PC-3 (cell line): ENCODE data around the gene ZBTB7C. TPM values are rescaled to one million over a fixed set of nuclear protein-coding genes. Genes with fewer than 3 reads are reported as not detected.

Source experiments
- ATAC-seq: fragments of 200-7000 bp; cut with Tn5 transposase; 2 replicates; pipeline ENCODE4 v1.9.1; 2020; ENCODE audit warnings: mild to moderate bottlenecking, moderate library complexity
- BruUV-seq: library from RNA; stranded (reverse); fragments of 400-500 nt; replicated peaks from 2 replicates; lab custom pipeline; 2021; lab: Mats Ljungman, UMichigan
- CTCF ChIA-PET: fragments of 300-600 bp; sonication (Branson Sonifier 250); formaldehyde crosslinking; loops from one replicate; lab custom pipeline; 2022; ENCODE audit warnings: antibody characterized with exemption; lab: Charles Lee
- POLR2A ChIA-PET: fragments of 300-600 bp; sonication (Branson Sonifier 250); formaldehyde crosslinking; loops from one replicate; lab custom pipeline; 2022; ENCODE audit warnings: antibody characterized with exemption; ENCODE audit not compliant: unreplicated experiment; lab: Charles Lee
- DNase-seq: peaks from one replicate; pipeline ENCODE4 v3.0.0-alpha.2; 2015
- H2AFZ ChIP-seq: fragments of 300-600 bp; sonication (generic); 2 replicates; pipeline ENCODE4 v1.6.0; 2016; ENCODE audit warnings: antibody characterized with exemption, low read length
- H3F3A ChIP-seq: fragments of 300-600 bp; sonication (generic); one replicate; pipeline ENCODE4 v1.6.0; 2017; ENCODE audit warnings: antibody characterized with exemption, low read length, control low read depth, mild to moderate bottlenecking; ENCODE audit not compliant: unreplicated experiment
- H3K27ac ChIP-seq: fragments of 300-600 bp; sonication (generic); 2 replicates; pipeline ENCODE4 v1.5.1; 2016; ENCODE audit warnings: mild to moderate bottlenecking, low read length
- H3K27me3 ChIP-seq: fragments of 300-600 bp; sonication (generic); 2 replicates; pipeline ENCODE4 v1.6.1; 2016; ENCODE audit warnings: low read length, mixed read lengths
- H3K36me3 ChIP-seq: fragments of 300-600 bp; sonication (generic); 2 replicates; pipeline ENCODE4 v1.6.1; 2016; ENCODE audit warnings: low read depth, mixed run types, low read length, mixed read lengths
- H3K4me1 ChIP-seq: fragments of 300-600 bp; sonication (generic); 2 replicates; pipeline ENCODE4 v1.5.1; 2016; ENCODE audit warnings: low read length; ENCODE audit not compliant: insufficient read depth
- H3K4me2 ChIP-seq: fragments of 300-600 bp; sonication (generic); 2 replicates; pipeline ENCODE4 v1.6.0; 2016; ENCODE audit warnings: low read length
- H3K4me3 ChIP-seq: fragments of 300-600 bp; sonication (generic); 2 replicates; pipeline ENCODE4 v1.5.1; 2016; ENCODE audit warnings: mild to moderate bottlenecking, low read length, mixed read lengths
- H3K79me2 ChIP-seq: fragments of 300-600 bp; sonication (generic); 2 replicates; pipeline ENCODE4 v1.6.1; 2017; ENCODE audit warnings: low read length, mixed read lengths
- H3K9ac ChIP-seq: fragments of 300-600 bp; sonication (generic); 2 replicates; pipeline ENCODE4 v1.6.0; 2016; ENCODE audit warnings: mild to moderate bottlenecking, low read length
- H3K9me2 ChIP-seq: fragments of 300-600 bp; sonication (generic); replicated peaks from 2 replicates; pipeline ENCODE4 v1.6.1; 2016; ENCODE audit warnings: mixed run types, low read length, mixed read lengths
- H3K9me3 ChIP-seq: fragments of 300-600 bp; sonication (generic); 2 replicates; pipeline ENCODE4 v1.6.1; 2016; ENCODE audit warnings: low read length, mixed read lengths
- H4K20me1 ChIP-seq: fragments of 300-600 bp; sonication (generic); 2 replicates; pipeline ENCODE4 v1.6.1; 2016; ENCODE audit warnings: low read length, mixed read lengths
- CTCF ChIP-seq: fragments of 300-600 bp; sonication (generic); conservative IDR thresholded peaks from 2 replicates; pipeline ENCODE4 v1.5.1; 2017; ENCODE audit warnings: antibody characterized with exemption, low read depth, mild to moderate bottlenecking, low read length
- EZH2 ChIP-seq: fragments of 300-600 bp; sonication (generic); IDR thresholded peaks from one replicate; pipeline ENCODE4 v1.6.1; 2017; ENCODE audit warnings: antibody characterized with exemption, mild to moderate bottlenecking, low read length; ENCODE audit not compliant: unreplicated experiment
- EZH2phosphoT487 ChIP-seq: fragments of 300-600 bp; sonication (generic); IDR thresholded peaks from 2 replicates; pipeline ENCODE4 v1.6.1; 2018; ENCODE audit warnings: mild to moderate bottlenecking, antibody characterized with exemption, low read length, borderline replicate concordance
- intact Hi-C: fragments of 100-400 bp; cut with micrococcal nuclease; formaldehyde crosslinking; loops from 2 replicates; pipeline ENCODE4 v1.9.0; 2023
- total RNA-seq: library from RNA; depleted of rRNA; stranded (reverse); fragments of >200 nt; gene quantifications from 2 replicates; pipeline ENCODE4 v1.2.3, GENCODE V29; 2014

Gene ZBTB7C
- total RNA-seq, 1 experiment from 2014 or later, result 1.3 TPM

GRCh38 chr18:48337053-48337452 lies 72.1 kb downstream of the ZBTB7C start:
- Histone ChIP-seq H3K4me3 (no peak overlapping the region), H3K9ac (no peak overlapping the region), H3K9me2 (no peaks in the 10 kb centered on the region), H2AFZ (no peak overlapping the region), H3K4me2 (no peak overlapping the region), H3F3A (no peaks in the 10 kb centered on the region), H3K36me3 (no peaks in the 10 kb centered on the region), H4K20me1 (no peaks in the 10 kb centered on the region), H3K27me3 (no peaks in the 10 kb centered on the region), H3K27ac (no peak overlapping the region), H3K4me1 (no peaks in the 10 kb centered on the region), H3K79me2 (no peaks in the 10 kb centered on the region), H3K9me3 (no peaks in the 10 kb centered on the region)
- no peak for TF ChIP-seq EZH2phosphoT487
- DNase-seq (no peak), ATAC-seq (no peak)
- intact Hi-C loops, result no loop called here
- BruUV-seq, result no TSS peak
- POLR2A ChIA-PET, result no interaction called here
- CTCF ChIA-PET, result no interaction called here

- H3F3A ChIP-seq, result no peaks in the 10 kb centered on the region
- POLR2A ChIA-PET, result no interaction called here
- H3K4me2 ChIP-seq, result no peak overlapping the region
- DNase-seq, result peak; percentile 5
- BruUV-seq, result no TSS peak
- H3K27ac ChIP-seq, result no peak overlapping the region
- H3K9me3 ChIP-seq, result no peaks in the 10 kb centered on the region
- H3K4me1 ChIP-seq, result no peaks in the 10 kb centered on the region
- no peaks in the 10 kb centered on the region for H3K9me2 ChIP-seq
- no peaks in the 10 kb centered on the region for H3K79me2 ChIP-seq
- intact Hi-C loops, result no loop called here
- no peak overlapping the region for H3K9ac ChIP-seq
- H3K4me3 ChIP-seq, result no peak overlapping the region
- H4K20me1 ChIP-seq, result no peaks in the 10 kb centered on the region
- TF ChIP-seq CTCF, result 0 out of 2 replicates have a peak, but pooled peaks have one; percentile 20
- TF ChIP-seq EZH2, result no peak
- no peak overlapping the region for H2AFZ ChIP-seq
- no peaks in the 10 kb centered on the region for H3K27me3 ChIP-seq
- ATAC-seq, result no peak
- CTCF ChIA-PET, result no interaction called here
- no peaks in the 10 kb centered on the region for H3K36me3 ChIP-seq
Observed at GRCh38 chr18:48336332-48336731, 72.9 kb downstream of the ZBTB7C start.

- Histone ChIP-seq H3K9ac (no peak overlapping the region), H3K9me3 (no peaks in the 10 kb centered on the region), H3K36me3 (no peaks in the 10 kb centered on the region), H3K4me3 (no peak overlapping the region), H4K20me1 (no peaks in the 10 kb centered on the region), H3F3A (no peaks in the 10 kb centered on the region), H3K4me2 (no peak overlapping the region), H3K4me1 (peaks cover 2% of the 10 kb centered on the region; the same call in 1 of the 2 replicates), H2AFZ (no peak overlapping the region), H3K27me3 (no peaks in the 10 kb centered on the region), H3K27ac (no peak overlapping the region), H3K9me2 (no peaks in the 10 kb centered on the region), H3K79me2 (no peaks in the 10 kb centered on the region)
- BruUV-seq, result no TSS peak
- no peak for DNase-seq
- ATAC-seq, result no peak
- POLR2A ChIA-PET, result no interaction called here
- TF ChIP-seq EZH2phosphoT487, result no peak
- TF ChIP-seq CTCF, result no peak
- TF ChIP-seq EZH2, result no peak
- CTCF ChIA-PET, result no interaction called here
- intact Hi-C loops, result no loop called here
Observed at GRCh38 chr18:48335829-48336228, 73.4 kb downstream of the ZBTB7C start.
